ENCODE measurements around the gene CCNJL.
"Not testable (repeated sequence)": the region's sequence is repeated elsewhere in the genome, so short reads cannot be mapped to it uniquely, and the experiment has no call there.

The CCNJL gene

GRCh38 chr5:160260006-160260775, 52.2 kb downstream of the CCNJL start:
- DNase-seq: no peak

- DNase-seq: no peak
Observed at GRCh38 chr5:160259341-160259740, 53.0 kb downstream of the CCNJL start.

- DNase-seq: no peak
Observed at GRCh38 chr5:160254706-160255105, 57.7 kb downstream of the CCNJL start.

- no peak for DNase-seq
Observed at GRCh38 chr5:160253441-160253840, 58.9 kb downstream of the CCNJL start.

GRCh38 chr5:160252916-160253315, 59.4 kb downstream of the CCNJL start:
- DNase-seq: no peak

- no peak for DNase-seq
Observed at GRCh38 chr5:160251406-160252155, 60.8 kb downstream of the CCNJL start.

- DNase-seq: no peak
Observed at GRCh38 chr5:160250826-160251225, 61.5 kb downstream of the CCNJL start.

- no peak for DNase-seq
Observed at GRCh38 chr5:160250226-160250625, 62.1 kb downstream of the CCNJL start.

GRCh38 chr5:160249570-160249969, 62.8 kb downstream of the CCNJL start:
- not testable (repeated sequence) for DNase-seq

GRCh38 chr5:160245506-160246086, 66.8 kb downstream of the CCNJL start:
- DNase-seq: no peak

- no peak for DNase-seq
Observed at GRCh38 chr5:160242145-160242544, 70.2 kb downstream of the CCNJL start.

GRCh38 chr5:160240350-160240749, 72.0 kb downstream of the CCNJL start:
- DNase-seq: no peak

GRCh38 chr5:160237571-160238093, 74.7 kb downstream of the CCNJL start:
- no peak for DNase-seq

GRCh38 chr5:160235731-160236130, 76.6 kb downstream of the CCNJL start:
- no peak for DNase-seq

GRCh38 chr5:160233215-160233614, 79.1 kb downstream of the CCNJL start:
- no peak for DNase-seq

GRCh38 chr5:160231783-160232342, 80.5 kb downstream of the CCNJL start:
- no peak for DNase-seq

GRCh38 chr5:160230686-160231527, 81.5 kb downstream of the CCNJL start:
- DNase-seq: no peak

- no peak for DNase-seq
Observed at GRCh38 chr5:160229190-160229742, 83.1 kb downstream of the CCNJL start, which contains the start of gene FABP6. FABP6 (plus strand) TSS chr5:160229506; CDS start chr5:160229558, 52 bp downstream.

GRCh38 chr5:160227012-160227411, 85.4 kb downstream of the CCNJL start:
- no peak for DNase-seq

- no peak for DNase-seq
Observed at GRCh38 chr5:160221082-160221481, 91.3 kb downstream of the CCNJL start.

GRCh38 chr5:160219356-160219755, 93.0 kb downstream of the CCNJL start:
- DNase-seq: no peak

GRCh38 chr5:160213537-160213936, 98.8 kb downstream of the CCNJL start:
- no peak for DNase-seq

Data from NCI-H187 treated with DMSO at 0.1 percent for 48 hours (cell line).